HCT116 (cell line): Measurements from ENCODE around the gene GIPR. TPM values are rescaled to one million over a fixed set of nuclear protein-coding genes. Genes with fewer than 3 reads are reported as not detected.
A peak's percentile ranks its signal among the peaks of the same experiment; 100 is the strongest.

Experiments used
- ATAC-seq: fragments of 200-7000 bp; cut with Tn5 transposase; 2 replicates; pipeline ENCODE4 v1.9.1; 2020; ENCODE audit warnings: mild to moderate bottlenecking, moderate library complexity
- BruUV-seq: library from RNA; stranded (reverse); fragments of 400-500 nt; replicated peaks from 2 replicates; lab custom pipeline; 2021; lab: Mats Ljungman, UMichigan
- CTCF ChIA-PET: fragments of 300-600 bp; sonication (Branson Sonifier 250); formaldehyde crosslinking; loops from one replicate; lab custom pipeline; 2021; ENCODE audit warnings: antibody characterized with exemption; lab: Charles Lee
- POLR2A ChIA-PET: fragments of 300-600, 350-600 bp; sonication (Branson Sonifier 250); formaldehyde crosslinking; loops from one replicate; lab custom pipeline; 2021; ENCODE audit warnings: antibody characterized with exemption; lab: Charles Lee
- RAD21 ChIA-PET, 2 experiments: fragments of 300-600 bp; sonication (Branson Sonifier 250); formaldehyde crosslinking; loops; one replicate each; lab custom pipeline; 2023; ENCODE audit warnings: low total read pairs in 2 of 2; ENCODE audit not compliant: uncharacterized antibody in 2 of 2, unreplicated experiment in 2 of 2, low non-redundant PET in 1 of 2; lab: Charles Lee
- DNase-seq: peaks from one replicate; pipeline ENCODE4 v3.0.0-alpha.2; 2010; ENCODE audit warnings: low read depth, low spot score
- H2AFZ ChIP-seq: fragments of 200-600 bp; shearing (Covaris generic), sonication (generic); 2 replicates; pipeline ENCODE4 v1.6.1; 2017; ENCODE audit warnings: low read depth, mixed run types, mixed read lengths, antibody characterized with exemption, low read length; ENCODE audit not compliant: poor library complexity, severe bottlenecking
- H3K27ac ChIP-seq: 2 replicates; pipeline ENCODE4 v1.5.1; 2012; ENCODE audit warnings: low read depth, low read length
- H3K27me3 ChIP-seq: fragments of 200-600 bp; sonication (generic); 2 replicates; pipeline ENCODE4 v1.6.1; 2016; ENCODE audit warnings: mixed run types, low read length, mixed read lengths; ENCODE audit not compliant: insufficient read depth
- H3K36me3 ChIP-seq, 2 experiments: fragments of 200-500 bp in 1 of 2; fragments of 200-600 bp in 1 of 2; sonication (Bioruptor generic) in 1 of 2; sonication (generic) in 1 of 2; 2 replicates each; pipeline versions ENCODE4 v1.5.1 to v1.6.1; 2014 to 2016; ENCODE audit warnings: low read length in 2 of 2, inconsistent platforms in 1 of 2, mixed read lengths in 1 of 2, mixed run types in 1 of 2; ENCODE audit not compliant: insufficient read depth in 2 of 2, control insufficient read depth in 1 of 2
- H3K4me1 ChIP-seq, 2 experiments: fragments of 200-600 bp in 1 of 2; sonication (generic) in 1 of 2; 2 replicates each; pipeline versions ENCODE4 v1.5.1 to v1.6.1; 2012 to 2017; ENCODE audit warnings: low read length in 2 of 2, inconsistent platforms in 1 of 2, mild to moderate bottlenecking in 1 of 2, mixed read lengths in 1 of 2, mixed run types in 1 of 2, moderate library complexity in 1 of 2; ENCODE audit not compliant: insufficient read depth in 2 of 2, control insufficient read depth in 1 of 2
- H3K4me2 ChIP-seq: fragments of 200-600 bp; sonication (generic); 2 replicates; pipeline ENCODE4 v1.6.1; 2017; ENCODE audit warnings: mixed run types, low read length, mixed read lengths
- H3K4me3 ChIP-seq, 2 experiments: fragments of 200-600 bp in 1 of 2; sonication (generic) in 1 of 2; replicated peaks in 1 of 2; 2 replicates each; pipeline ENCODE4 v1.5.1; 2011 to 2016; ENCODE audit warnings: low read length in 2 of 2, control low read depth in 1 of 2, low read depth in 1 of 2, mild to moderate bottlenecking in 1 of 2, mixed read lengths in 1 of 2, mixed run types in 1 of 2
- H3K79me2 ChIP-seq: fragments of 200-600 bp; sonication (generic); 2 replicates; pipeline ENCODE4 v1.6.1; 2017; ENCODE audit warnings: mild to moderate bottlenecking, mixed run types, low read length, moderate library complexity, mixed read lengths; ENCODE audit not compliant: insufficient read depth
- H3K9ac ChIP-seq: fragments of 200-600 bp; sonication (generic); 2 replicates; pipeline ENCODE4 v1.6.1; 2016; ENCODE audit warnings: low read length, mixed read lengths
- H3K9me2 ChIP-seq: fragments of 200-600 bp; sonication (generic), shearing (Covaris generic); 2 replicates; pipeline ENCODE4 v1.6.1; 2017; ENCODE audit warnings: mixed run types, mild to moderate bottlenecking, moderate library complexity; ENCODE audit not compliant: insufficient read depth
- H3K9me3 ChIP-seq, 2 experiments: fragments of 200-500 bp in 1 of 2; fragments of 200-600 bp in 1 of 2; sonication (Bioruptor generic) in 1 of 2; sonication (generic) in 1 of 2; 2 replicates each; pipeline ENCODE4 v1.6.1; 2014 to 2017; ENCODE audit warnings: low read length in 2 of 2, mixed read lengths in 2 of 2, inconsistent platforms in 1 of 2, low read depth in 1 of 2, mild to moderate bottlenecking in 1 of 2, mixed run types in 1 of 2, moderate library complexity in 1 of 2; ENCODE audit not compliant: control insufficient read depth in 1 of 2, insufficient read depth in 1 of 2
- H4K20me1 ChIP-seq: fragments of 200-600 bp; sonication (generic), shearing (Covaris generic); 2 replicates; pipeline ENCODE4 v1.6.1; 2017; ENCODE audit warnings: mixed run types, mild to moderate bottlenecking, moderate library complexity; ENCODE audit not compliant: insufficient read depth
- EGR1 ChIP-seq: IDR thresholded peaks from 2 replicates; pipeline ENCODE4 v1.6.1; 2012; ENCODE audit warnings: low read depth
- ELF1 ChIP-seq: IDR thresholded peaks from 2 replicates; pipeline ENCODE4 v1.6.1; 2012; ENCODE audit warnings: low read depth, borderline replicate concordance
- EZH2 ChIP-seq: fragments of 200-600 bp; sonication (generic); IDR thresholded peaks from 2 replicates; pipeline ENCODE4 v1.6.1; 2017; ENCODE audit warnings: antibody characterized with exemption, mixed run types
- EZH2phosphoT487 ChIP-seq: fragments of 200-600 bp; IDR thresholded peaks from 2 replicates; pipeline ENCODE4 v1.6.1; 2018; ENCODE audit warnings: antibody characterized with exemption, borderline replicate concordance
- FOSL1 ChIP-seq: IDR thresholded peaks from 2 replicates; pipeline ENCODE4 v1.6.1; 2012; ENCODE audit warnings: low read depth
- JUND ChIP-seq: IDR thresholded peaks from 2 replicates; pipeline ENCODE4 v1.6.1; 2012
- POLR2A ChIP-seq: IDR thresholded peaks from 2 replicates; pipeline ENCODE4 v1.7.0; 2011; ENCODE audit warnings: borderline replicate concordance; ENCODE audit not compliant: insufficient read depth, insufficient read length; ENCODE audit errors: extremely low read depth
- RAD21 ChIP-seq: IDR thresholded peaks from 2 replicates; pipeline ENCODE4 v1.6.1; 2012; ENCODE audit warnings: low read depth, mild to moderate bottlenecking
- SIN3A ChIP-seq: IDR thresholded peaks from 2 replicates; pipeline ENCODE4 v1.6.1; 2012; ENCODE audit warnings: low read depth
- SP1 ChIP-seq: IDR thresholded peaks from 2 replicates; pipeline ENCODE4 v1.6.1; 2012; ENCODE audit warnings: low read depth
- SRF ChIP-seq: IDR thresholded peaks from 2 replicates; pipeline ENCODE4 v1.6.1; 2012; ENCODE audit warnings: low read depth
- TCF7L2 ChIP-seq: IDR thresholded peaks from 2 replicates; pipeline ENCODE4 v1.7.0; 2011; ENCODE audit warnings: borderline replicate concordance, inconsistent platforms; ENCODE audit not compliant: insufficient read depth, insufficient read length; ENCODE audit errors: extremely low read depth
- YY1 ChIP-seq: IDR thresholded peaks from 2 replicates; pipeline ENCODE4 v1.6.1; 2011; ENCODE audit warnings: low read length, low read depth, moderate library complexity, mild to moderate bottlenecking; ENCODE audit not compliant: insufficient replicate concordance; ENCODE audit errors: extremely low read depth
- ZFX ChIP-seq: fragments of 450-650 bp; IDR thresholded peaks from 2 replicates; pipeline ENCODE4 v1.6.1; 2017
- ZNF274 ChIP-seq: fragments of 200-500 bp; sonication (Bioruptor generic); IDR thresholded peaks from 2 replicates; pipeline ENCODE4 v1.6.1; 2014; ENCODE audit warnings: mild to moderate bottlenecking, low read depth, low read length, inconsistent platforms
- intact Hi-C: fragments of 100-400 bp; cut with micrococcal nuclease; formaldehyde crosslinking; loops from 2 replicates; pipeline ENCODE4 v1.10.0; 2022
- total RNA-seq: library from RNA; stranded (reverse); gene quantifications from one replicate; pipeline ENCODE4 v1.2.1, GENCODE V29; 2021; ENCODE audit not compliant: unreplicated experiment
- TF ChIP-seq, protein P1 (sequence below): IDR thresholded peaks from 2 replicates; pipeline ENCODE4 v1.6.1; 2012; ENCODE audit warnings: low read depth
- TF ChIP-seq, protein P2 (sequence below), 3 experiments: fragments of 200-600 bp in 1 of 3; sonication (generic) in 1 of 3; IDR thresholded peaks in 2 of 3; conservative IDR thresholded peaks in 1 of 3; 2 replicates each; pipeline ENCODE4 v1.5.1; 2012 to 2017; ENCODE audit warnings: low read depth in 2 of 3, low read length in 2 of 3, antibody characterized with exemption in 1 of 3, borderline replicate concordance in 1 of 3, control low read depth in 1 of 3, mild to moderate bottlenecking in 1 of 3, mixed read lengths in 1 of 3, mixed run types in 1 of 3, moderate library complexity in 1 of 3; ENCODE audit not compliant: insufficient read depth in 1 of 3
- TF ChIP-seq, protein P3 (sequence below): IDR thresholded peaks from 2 replicates; pipeline ENCODE4 v1.6.1; 2012

The GIPR gene
- total RNA-seq, 1 experiment from 2014 or later: 14.1 TPM

DNA sequence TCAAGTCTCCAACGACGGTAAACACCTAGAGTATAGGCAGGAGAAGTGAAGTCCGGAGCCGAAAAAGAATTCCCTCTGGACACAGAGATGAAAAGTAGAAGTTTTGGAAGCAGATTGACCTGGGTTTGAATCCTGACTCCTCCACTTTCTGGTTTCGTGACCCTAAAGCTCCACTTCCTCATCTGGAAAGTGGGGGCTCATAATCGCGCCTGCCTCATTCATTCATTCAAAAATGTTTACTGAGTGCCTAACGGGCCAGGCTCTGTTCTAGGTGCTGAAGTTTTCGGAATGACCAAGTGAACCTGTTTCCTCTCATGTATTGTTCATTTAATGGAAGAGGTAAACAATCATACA, 21.7 kb upstream of the GIPR start:
- peak overlapping the region; percentile 38 for H3K9ac ChIP-seq
- no TSS peak for BruUV-seq
- intact Hi-C loops: no loop called here
- H3K4me2 ChIP-seq: peak overlapping the region; percentile 85
- H4K20me1 ChIP-seq: no peaks in the 10 kb centered on the region
- ChIA-PET RAD21 (interaction anchor here (0.9 to 1.1 kb wide), 3 partner anchors 22 to 88 kb away, joined by 3 to 8 read pairs (median 5); partner anchors contain the start of gene GIPR (in 1 of the 2)), CTCF (interaction anchor here (0.5 to 2.2 kb wide), 10 partner anchors 22 to 433 kb away, joined by 3 to 9 read pairs (median 6); partner anchors contain the start of genes GIPR and SIX5), POLR2A (interaction anchor here (1.0 to 1.3 kb wide), 8 partner anchors 17 to 179 kb away, joined by 3 to 5 read pairs (median 4); partner anchors contain the start of genes FOSB, QPCTL and SNRPD2)
- TF ChIP-seq TCF7L2 (no peak), ZNF274 (no peak), SP1 (no peak), EZH2phosphoT487 (no peak), JUND (no peak), ZFX (no peak), SIN3A (no peak), EGR1 (no peak), RAD21 (no peak), ELF1 (no peak), POLR2A (no peak), SRF (no peak), EZH2 (no peak), FOSL1 (no peak), YY1 (no peak)
- TF ChIP-seq, protein P1, sequence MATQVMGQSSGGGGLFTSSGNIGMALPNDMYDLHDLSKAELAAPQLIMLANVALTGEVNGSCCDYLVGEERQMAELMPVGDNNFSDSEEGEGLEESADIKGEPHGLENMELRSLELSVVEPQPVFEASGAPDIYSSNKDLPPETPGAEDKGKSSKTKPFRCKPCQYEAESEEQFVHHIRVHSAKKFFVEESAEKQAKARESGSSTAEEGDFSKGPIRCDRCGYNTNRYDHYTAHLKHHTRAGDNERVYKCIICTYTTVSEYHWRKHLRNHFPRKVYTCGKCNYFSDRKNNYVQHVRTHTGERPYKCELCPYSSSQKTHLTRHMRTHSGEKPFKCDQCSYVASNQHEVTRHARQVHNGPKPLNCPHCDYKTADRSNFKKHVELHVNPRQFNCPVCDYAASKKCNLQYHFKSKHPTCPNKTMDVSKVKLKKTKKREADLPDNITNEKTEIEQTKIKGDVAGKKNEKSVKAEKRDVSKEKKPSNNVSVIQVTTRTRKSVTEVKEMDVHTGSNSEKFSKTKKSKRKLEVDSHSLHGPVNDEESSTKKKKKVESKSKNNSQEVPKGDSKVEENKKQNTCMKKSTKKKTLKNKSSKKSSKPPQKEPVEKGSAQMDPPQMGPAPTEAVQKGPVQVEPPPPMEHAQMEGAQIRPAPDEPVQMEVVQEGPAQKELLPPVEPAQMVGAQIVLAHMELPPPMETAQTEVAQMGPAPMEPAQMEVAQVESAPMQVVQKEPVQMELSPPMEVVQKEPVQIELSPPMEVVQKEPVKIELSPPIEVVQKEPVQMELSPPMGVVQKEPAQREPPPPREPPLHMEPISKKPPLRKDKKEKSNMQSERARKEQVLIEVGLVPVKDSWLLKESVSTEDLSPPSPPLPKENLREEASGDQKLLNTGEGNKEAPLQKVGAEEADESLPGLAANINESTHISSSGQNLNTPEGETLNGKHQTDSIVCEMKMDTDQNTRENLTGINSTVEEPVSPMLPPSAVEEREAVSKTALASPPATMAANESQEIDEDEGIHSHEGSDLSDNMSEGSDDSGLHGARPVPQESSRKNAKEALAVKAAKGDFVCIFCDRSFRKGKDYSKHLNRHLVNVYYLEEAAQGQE: no peak
- TF ChIP-seq, protein P2, sequence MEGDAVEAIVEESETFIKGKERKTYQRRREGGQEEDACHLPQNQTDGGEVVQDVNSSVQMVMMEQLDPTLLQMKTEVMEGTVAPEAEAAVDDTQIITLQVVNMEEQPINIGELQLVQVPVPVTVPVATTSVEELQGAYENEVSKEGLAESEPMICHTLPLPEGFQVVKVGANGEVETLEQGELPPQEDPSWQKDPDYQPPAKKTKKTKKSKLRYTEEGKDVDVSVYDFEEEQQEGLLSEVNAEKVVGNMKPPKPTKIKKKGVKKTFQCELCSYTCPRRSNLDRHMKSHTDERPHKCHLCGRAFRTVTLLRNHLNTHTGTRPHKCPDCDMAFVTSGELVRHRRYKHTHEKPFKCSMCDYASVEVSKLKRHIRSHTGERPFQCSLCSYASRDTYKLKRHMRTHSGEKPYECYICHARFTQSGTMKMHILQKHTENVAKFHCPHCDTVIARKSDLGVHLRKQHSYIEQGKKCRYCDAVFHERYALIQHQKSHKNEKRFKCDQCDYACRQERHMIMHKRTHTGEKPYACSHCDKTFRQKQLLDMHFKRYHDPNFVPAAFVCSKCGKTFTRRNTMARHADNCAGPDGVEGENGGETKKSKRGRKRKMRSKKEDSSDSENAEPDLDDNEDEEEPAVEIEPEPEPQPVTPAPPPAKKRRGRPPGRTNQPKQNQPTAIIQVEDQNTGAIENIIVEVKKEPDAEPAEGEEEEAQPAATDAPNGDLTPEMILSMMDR (IDR thresholded peaks at IDR 0.05 in 2 of 3, conservative IDR thresholded peaks at IDR 0.05 in 1 of 3; ENCODE audit: borderline replicate concordance in 1 of 3, insufficient read depth in 1 of 3, low read depth in 2 of 3, low read length in 2 of 3): no peak
- TF ChIP-seq, protein P3, sequence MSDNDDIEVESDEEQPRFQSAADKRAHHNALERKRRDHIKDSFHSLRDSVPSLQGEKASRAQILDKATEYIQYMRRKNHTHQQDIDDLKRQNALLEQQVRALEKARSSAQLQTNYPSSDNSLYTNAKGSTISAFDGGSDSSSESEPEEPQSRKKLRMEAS: no peak
- ATAC-seq (no peak), DNase-seq (no peak)
- H3K9me2 ChIP-seq: no peaks in the 10 kb centered on the region
- no peaks in the 10 kb centered on the region for H3K79me2 ChIP-seq
- peak overlapping the region; percentile 3 to 57; a peak in 3 of 4 replicates for H3K4me3 ChIP-seq
- H3K36me3 ChIP-seq: no peaks in the 10 kb centered on the region
- H3K9me3 ChIP-seq: no peaks in the 10 kb centered on the region
- no peaks in the 10 kb centered on the region for H3K27me3 ChIP-seq
- peak overlapping the region; percentile 40 for H3K27ac ChIP-seq
- peak overlapping the region; percentile 85 for H2AFZ ChIP-seq
- H3K4me1 ChIP-seq: peaks cover 11 to 37% of the 10 kb centered on the region in 2 experiments
